ENCODE results near the gene CXCL17. TPM values are rescaled to one million over a fixed set of nuclear protein-coding genes. Genes with fewer than 3 reads are reported as not detected.

Gene CXCL17
- total RNA-seq, 2 experiments from 2014 or later: not detected

DNA sequence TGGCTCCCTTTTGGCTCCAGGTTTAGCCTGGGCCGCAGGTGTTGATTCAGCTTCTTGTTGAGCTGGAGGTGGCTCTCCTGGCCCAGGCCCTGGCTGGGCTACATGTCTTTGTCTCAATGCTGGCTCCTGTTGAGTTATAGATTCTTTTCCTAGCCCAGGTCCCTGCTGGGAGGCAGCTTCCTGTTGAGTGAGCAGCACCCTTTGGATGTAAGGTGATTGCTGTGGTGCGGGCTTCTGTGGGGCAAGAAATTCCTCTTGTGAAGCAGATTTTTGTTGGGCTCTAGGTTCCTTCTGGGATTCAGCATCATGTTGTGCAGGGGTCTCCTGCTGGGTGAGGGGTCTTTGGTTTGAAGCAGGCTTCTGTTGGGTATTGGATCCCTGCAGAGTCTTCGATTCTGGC lies 16.1 kb downstream of the CXCL17 start:
- ChIA-PET CTCF (interaction anchor here (0.6 to 4.7 kb wide), 5 partner anchors 7 to 24 kb away, joined by 3 to 44 read pairs (median 12); no protein-coding TSS in a partner anchor), POLR2A (no interaction called here)
- ATAC-seq (no peak), DNase-seq (no peak)
- TF ChIP-seq, protein P1, sequence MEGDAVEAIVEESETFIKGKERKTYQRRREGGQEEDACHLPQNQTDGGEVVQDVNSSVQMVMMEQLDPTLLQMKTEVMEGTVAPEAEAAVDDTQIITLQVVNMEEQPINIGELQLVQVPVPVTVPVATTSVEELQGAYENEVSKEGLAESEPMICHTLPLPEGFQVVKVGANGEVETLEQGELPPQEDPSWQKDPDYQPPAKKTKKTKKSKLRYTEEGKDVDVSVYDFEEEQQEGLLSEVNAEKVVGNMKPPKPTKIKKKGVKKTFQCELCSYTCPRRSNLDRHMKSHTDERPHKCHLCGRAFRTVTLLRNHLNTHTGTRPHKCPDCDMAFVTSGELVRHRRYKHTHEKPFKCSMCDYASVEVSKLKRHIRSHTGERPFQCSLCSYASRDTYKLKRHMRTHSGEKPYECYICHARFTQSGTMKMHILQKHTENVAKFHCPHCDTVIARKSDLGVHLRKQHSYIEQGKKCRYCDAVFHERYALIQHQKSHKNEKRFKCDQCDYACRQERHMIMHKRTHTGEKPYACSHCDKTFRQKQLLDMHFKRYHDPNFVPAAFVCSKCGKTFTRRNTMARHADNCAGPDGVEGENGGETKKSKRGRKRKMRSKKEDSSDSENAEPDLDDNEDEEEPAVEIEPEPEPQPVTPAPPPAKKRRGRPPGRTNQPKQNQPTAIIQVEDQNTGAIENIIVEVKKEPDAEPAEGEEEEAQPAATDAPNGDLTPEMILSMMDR (IDR thresholded peaks at IDR 0.05): no peak
- intact Hi-C loops (cut with micrococcal nuclease): no loop called here
- Mint-ChIP-seq H3K4me3 (no peak overlapping the region), H3K27me3 (no peaks in the 10 kb centered on the region), H3K27ac (no peak overlapping the region), H3K36me3 (ENCODE audit: low read depth) (no peaks in the 10 kb centered on the region), H3K4me1 (ENCODE audit: low read depth) (peaks cover 13% of the 10 kb centered on the region), H3K9me3 (no peaks in the 10 kb centered on the region)

DNA sequence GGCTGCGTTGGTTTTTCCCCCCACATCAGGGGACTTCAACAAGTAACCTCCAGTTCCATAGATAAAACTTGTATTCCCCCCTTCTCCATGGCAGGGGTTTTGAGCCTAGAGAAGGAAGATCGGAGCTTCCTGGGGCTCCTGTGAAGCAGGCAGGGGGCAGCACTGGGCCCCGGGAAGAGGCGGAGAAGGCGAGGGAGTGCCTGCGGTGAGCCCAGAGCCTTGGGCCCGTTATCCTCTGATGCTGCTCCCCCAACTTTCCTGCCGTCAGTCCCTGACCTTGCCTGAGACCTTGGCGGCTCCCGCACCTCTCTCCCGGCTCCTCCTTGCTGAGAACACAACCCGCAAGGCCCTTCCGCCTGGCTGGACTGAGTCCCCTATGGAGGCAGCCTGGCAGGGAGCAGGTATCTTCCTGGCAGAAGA lies 18.0 kb downstream of the CXCL17 start:
- H3K9me3 Mint-ChIP-seq: no peaks in the 10 kb centered on the region
- ChIA-PET POLR2A (interaction anchor here (1.5 kb wide), 1 partner anchor 18 kb away, joined by 3 read pairs; the partner anchor contains the start of gene CXCL17), CTCF (interaction anchor here (2.3 to 4.7 kb wide), 4 partner anchors 9 to 26 kb away, joined by 7 to 44 read pairs (median 26); no protein-coding TSS in a partner anchor)
- TF ChIP-seq, protein P1 (IDR thresholded peaks at IDR 0.05): no peak
- H3K36me3 Mint-ChIP-seq (ENCODE audit: low read depth): peaks cover 1% of the 10 kb centered on the region
- H3K4me3 Mint-ChIP-seq: no peak overlapping the region
- no peak for ATAC-seq
- H3K4me1 Mint-ChIP-seq (ENCODE audit: low read depth): peaks cover 32% of the 10 kb centered on the region
- H3K27me3 Mint-ChIP-seq: no peaks in the 10 kb centered on the region
- intact Hi-C loops (cut with micrococcal nuclease): no loop called here
- no peak overlapping the region for H3K27ac Mint-ChIP-seq
- no peak for DNase-seq

DNA sequence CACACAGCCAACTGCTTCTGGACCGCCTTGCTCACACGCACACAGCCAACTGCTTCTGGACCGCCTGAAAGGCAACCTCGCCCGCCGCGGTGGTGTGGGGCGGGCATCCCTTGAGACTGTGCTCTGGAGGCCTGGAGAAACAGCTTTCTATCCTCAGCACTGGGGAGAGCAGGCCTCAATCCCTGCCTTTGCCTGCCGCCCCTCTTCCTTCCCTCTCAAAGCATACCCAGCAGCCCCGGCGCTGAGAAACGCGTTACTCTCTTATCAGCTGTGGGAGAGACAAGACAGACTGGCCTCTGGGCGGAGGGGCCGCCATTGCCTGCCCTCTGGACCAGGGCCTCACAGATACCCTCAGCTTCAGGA lies 18.4 kb downstream of the CXCL17 start:
- no peaks in the 10 kb centered on the region for H3K27me3 Mint-ChIP-seq
- ChIA-PET CTCF (interaction anchor here (1.2 to 4.7 kb wide), 4 partner anchors 10 to 27 kb away, joined by 3 to 44 read pairs (median 26); no protein-coding TSS in a partner anchor), POLR2A (interaction anchor here (1.5 kb wide), 1 partner anchor 18 kb away, joined by 3 read pairs; the partner anchor contains the start of gene CXCL17)
- no peak overlapping the region for H3K27ac Mint-ChIP-seq
- ATAC-seq (no peak), DNase-seq (no peak)
- H3K4me1 Mint-ChIP-seq (ENCODE audit: low read depth): peaks cover 33% of the 10 kb centered on the region
- TF ChIP-seq, protein P1 (IDR thresholded peaks at IDR 0.05): no peak
- H3K9me3 Mint-ChIP-seq: no peaks in the 10 kb centered on the region
- H3K36me3 Mint-ChIP-seq (ENCODE audit: low read depth): peaks cover 2% of the 10 kb centered on the region
- H3K4me3 Mint-ChIP-seq: peak overlapping the region; percentile 90
- intact Hi-C loops (cut with micrococcal nuclease): no loop called here

DNA sequence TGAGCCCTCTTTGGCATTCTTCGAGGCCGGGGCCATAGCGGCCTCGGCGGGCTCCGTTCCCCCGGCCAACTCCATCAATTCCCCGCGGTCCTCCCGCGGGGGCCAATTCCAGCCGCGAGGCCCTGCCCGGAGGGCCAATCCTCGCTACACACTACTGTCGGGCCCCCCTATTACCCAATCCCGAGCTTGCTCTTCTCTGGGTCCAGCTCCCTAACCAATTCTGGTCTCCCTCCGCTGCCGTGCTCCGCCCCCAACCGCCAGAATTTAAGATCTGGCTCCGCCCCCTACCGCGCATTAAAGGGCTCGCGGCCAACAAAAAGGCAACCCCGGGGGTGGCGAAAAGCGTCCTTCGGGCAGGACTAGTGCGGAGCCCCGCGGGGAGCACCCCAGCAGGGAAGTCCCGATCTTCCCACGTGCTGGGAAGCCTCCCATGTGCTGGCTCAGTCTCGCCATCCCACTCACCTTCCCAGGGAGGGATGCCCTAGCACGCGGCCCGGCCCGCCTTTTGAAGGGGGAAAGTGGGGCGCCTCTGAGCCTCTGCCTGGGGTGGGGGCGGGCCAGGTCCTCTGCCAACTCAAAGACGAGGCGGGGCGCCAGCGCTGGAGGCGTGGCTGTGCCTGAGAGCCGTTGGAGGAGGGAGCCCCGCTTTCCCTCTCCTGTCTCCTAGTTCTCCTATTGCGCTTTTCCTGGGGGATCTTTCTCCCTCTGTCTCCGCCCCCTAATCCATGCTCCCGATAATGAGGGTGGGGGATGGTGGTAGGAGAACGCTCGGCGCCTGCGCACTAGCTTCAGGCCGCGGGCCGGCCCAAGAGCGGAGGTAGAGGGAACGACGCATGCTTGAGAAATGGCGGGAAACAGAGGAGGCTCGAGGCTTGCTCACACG lies 19.0 kb downstream of the CXCL17 start:
- TF ChIP-seq, protein P1 (IDR thresholded peaks at IDR 0.05): no peak
- CTCF ChIA-PET: interaction anchor here (0.6 to 4.7 kb wide), 9 partner anchors 8 to 104 kb away, joined by 3 to 44 read pairs (median 3); partner anchors contain the start of gene CEACAM1
- peak overlapping the region; percentile 89 for H3K27ac Mint-ChIP-seq

More for the DNA sequence above, 19.0 kb downstream of the CXCL17 start:
- DNase-seq: peak; percentile 97
- Mint-ChIP-seq H3K36me3 (ENCODE audit: low read depth) (peaks cover 3% of the 10 kb centered on the region), H3K9me3 (no peaks in the 10 kb centered on the region), H3K4me1 (ENCODE audit: low read depth) (peaks cover 34% of the 10 kb centered on the region), H3K4me3 (peak overlapping the region; percentile 90), H3K27me3 (no peaks in the 10 kb centered on the region)
- ATAC-seq: peak; percentile 92
- intact Hi-C loops (cut with micrococcal nuclease): no loop called here
- POLR2A ChIA-PET: interaction anchor here (0.7 to 2.1 kb wide), 6 partner anchors 9 to 558 kb away, joined by 3 to 6 read pairs (median 3); partner anchors contain the start of gene CXCL17
